Measurements from ENCODE around the gene POLA1.
"Not testable (repeated sequence)": the region's sequence is repeated elsewhere in the genome, so short reads cannot be mapped to it uniquely, and the experiment has no call there.

POLA1 gene

GRCh38 chrX:24693453-24694202 is at the start of gene POLA1:
TSS of gene POLA1 (plus strand) at chrX:24693918. CDS start at chrX:24693962, 44 bp downstream.
- peak; percentile 71 for DNase-seq

GRCh38 chrX:24646006-24646405 is 47.7 kb upstream of the POLA1 start:
- no peak for DNase-seq

GRCh38 chrX:24646745-24647182 is 47.0 kb upstream of the POLA1 start:
- peak; percentile 14 for DNase-seq

GRCh38 chrX:24647257-24648058 is 46.3 kb upstream of the POLA1 start, which contains the start of gene PCYT1B:
TSS of gene PCYT1B (minus strand) at chrX:24647347. CDS start at chrX:24647105, 242 bp downstream.
- peak; percentile 48 for DNase-seq

- no peak for DNase-seq
These were observed 45.2 kb upstream of the POLA1 start for GRCh38 chrX:24648495-24648894.

- DNase-seq: no peak
These were observed 41.9 kb upstream of the POLA1 start for GRCh38 chrX:24651783-24652182.

GRCh38 chrX:24655679-24656078 is 38.0 kb upstream of the POLA1 start:
- not testable (repeated sequence) for DNase-seq

GRCh38 chrX:24657671-24658386 is 35.9 kb upstream of the POLA1 start:
- no peak for DNase-seq

GRCh38 chrX:24658421-24658820 is 35.3 kb upstream of the POLA1 start:
- no peak for DNase-seq

- DNase-seq: no peak
These were observed 34.6 kb upstream of the POLA1 start for GRCh38 chrX:24659106-24659505.

- no peak for DNase-seq
These were observed 34.1 kb upstream of the POLA1 start for GRCh38 chrX:24659646-24660045.

GRCh38 chrX:24661292-24661691 is 32.4 kb upstream of the POLA1 start:
- DNase-seq: no peak

GRCh38 chrX:24662352-24662751 is 31.4 kb upstream of the POLA1 start:
- no peak for DNase-seq

GRCh38 chrX:24668111-24668510 is 25.6 kb upstream of the POLA1 start:
- no peak for DNase-seq

- no peak for DNase-seq
These were observed 21.0 kb upstream of the POLA1 start for GRCh38 chrX:24672701-24673190.

GRCh38 chrX:24673424-24673823 is 20.3 kb upstream of the POLA1 start:
- DNase-seq: no peak

- DNase-seq: no peak
These were observed 17.2 kb upstream of the POLA1 start for GRCh38 chrX:24676403-24677024.

GRCh38 chrX:24682739-24683432 is 10.8 kb upstream of the POLA1 start:
- no peak for DNase-seq

GRCh38 chrX:24684048-24684447 is 9.7 kb upstream of the POLA1 start:
- DNase-seq: no peak

GRCh38 chrX:24692305-24692704 is 1.4 kb upstream of the POLA1 start:
- DNase-seq: no peak

- no peak for DNase-seq
These were observed 1.1 kb downstream of the POLA1 start for GRCh38 chrX:24694825-24695224.

- DNase-seq: no peak
These were observed 2.6 kb downstream of the POLA1 start for GRCh38 chrX:24696294-24696693.
